MCF 10A (cell line): ENCODE measurements around the gene MEI4. TPM values are rescaled to one million over a fixed set of nuclear protein-coding genes. Genes with fewer than 3 reads are reported as not detected.

Experiments
- BruUV-seq: library from RNA; stranded (reverse); fragments of 400-500 nt; replicated peaks from 2 replicates; lab custom pipeline; 2021; lab: Mats Ljungman, UMichigan
- CTCF ChIA-PET: fragments of 300-600 bp; sonication (Branson Sonifier 250); formaldehyde crosslinking; extraction: SDS; loops from one replicate; lab custom pipeline; 2021; ENCODE audit warnings: antibody characterized with exemption, inconsistent platforms; lab: Yijun Ruan, JAX
- POLR2A ChIA-PET: fragments of 300-600, 350-650 bp; sonication (Branson Sonifier 250); formaldehyde crosslinking; extraction: SDS; loops from one replicate; lab custom pipeline; 2020; ENCODE audit warnings: antibody characterized with exemption, inconsistent platforms; lab: Yijun Ruan, JAX
- DNase-seq: peaks from one replicate; pipeline ENCODE4 v3.0.0-alpha.2; 2018; ENCODE audit not compliant: unreplicated experiment
- H3K27ac Mint-ChIP-seq: one replicate; pipeline ENCODE4 v1.8.0; 2022; ENCODE audit warnings: mild to moderate bottlenecking, low read depth, mixed read lengths; ENCODE audit not compliant: unreplicated experiment
- H3K27me3 Mint-ChIP-seq: one replicate; pipeline ENCODE4 v1.8.0; 2022; ENCODE audit warnings: mixed read lengths; ENCODE audit not compliant: insufficient read depth, unreplicated experiment
- H3K36me3 Mint-ChIP-seq: one replicate; pipeline ENCODE4 v1.8.0; 2022; ENCODE audit warnings: mild to moderate bottlenecking, moderate library complexity, mixed read lengths; ENCODE audit not compliant: insufficient read depth, unreplicated experiment
- H3K4me1 Mint-ChIP-seq: one replicate; pipeline ENCODE4 v1.8.0; 2022; ENCODE audit warnings: mixed read lengths; ENCODE audit not compliant: insufficient read depth, unreplicated experiment
- H3K4me3 Mint-ChIP-seq: one replicate; pipeline ENCODE4 v1.8.0; 2022; ENCODE audit warnings: mild to moderate bottlenecking, moderate library complexity, mixed read lengths; ENCODE audit not compliant: unreplicated experiment
- H3K9me3 Mint-ChIP-seq: one replicate; pipeline ENCODE4 v1.8.0; 2022; ENCODE audit warnings: mixed read lengths; ENCODE audit not compliant: unreplicated experiment
- CTCF ChIP-seq: fragments of 200-600 bp; IDR thresholded peaks from one replicate; pipeline ENCODE4 v1.8.0; 2022; ENCODE audit warnings: antibody characterized with exemption, mild to moderate bottlenecking; ENCODE audit not compliant: unreplicated experiment
- intact Hi-C: fragments of 100-400 bp; cut with micrococcal nuclease; formaldehyde crosslinking; loops from 2 replicates; pipeline ENCODE4 v1.14.1; 2022
- total RNA-seq: library from RNA; stranded (reverse); gene quantifications from 2 replicates; pipeline ENCODE4 v1.2.3, GENCODE V29; 2022

MEI4 gene
- total RNA-seq, 1 experiment from 2014 or later: not detected

GRCh38 chr6:77619114-77619513, 33.7 kb upstream of the MEI4 start:
- H3K36me3 Mint-ChIP-seq: no peaks in the 10 kb centered on the region
- CTCF ChIA-PET: interaction anchor here (0.6 to 1.8 kb wide), 13 partner anchors 10 to 1929 kb away, joined by 3 to 12 read pairs (median 4); partner anchors contain the start of gene MEI4
- no peak overlapping the region for H3K27ac Mint-ChIP-seq
- DNase-seq: no peak
- no peak overlapping the region for H3K4me3 Mint-ChIP-seq
- POLR2A ChIA-PET: interaction anchor here (0.9 kb wide), 1 partner anchor 38 kb away, joined by 3 read pairs; no protein-coding TSS in a partner anchor
- no peaks in the 10 kb centered on the region for H3K4me1 Mint-ChIP-seq
- no peak for TF ChIP-seq CTCF
- BruUV-seq: no TSS peak
- H3K9me3 Mint-ChIP-seq: no peaks in the 10 kb centered on the region
- intact Hi-C loops: no loop called here
- no peaks in the 10 kb centered on the region for H3K27me3 Mint-ChIP-seq

GRCh38 chr6:77620278-77620882, 32.5 kb upstream of the MEI4 start:
- intact Hi-C loops: loop anchor here (5.0 to 10.0 kb wide), 2 partner anchors 307 to 1194 kb away; no protein-coding TSS in a partner anchor
- H3K36me3 Mint-ChIP-seq: no peaks in the 10 kb centered on the region
- ChIA-PET CTCF (interaction anchor here (0.5 to 1.8 kb wide), 38 partner anchors 9 to 1235 kb away, joined by 3 to 12 read pairs (median 4); partner anchors contain the start of gene MEI4), POLR2A (no interaction called here)
- no peaks in the 10 kb centered on the region for H3K9me3 Mint-ChIP-seq
- no peaks in the 10 kb centered on the region for H3K4me1 Mint-ChIP-seq
- TF ChIP-seq CTCF: peak; percentile 53
- DNase-seq: peak; percentile 57
- H3K4me3 Mint-ChIP-seq: no peak overlapping the region
- no peak overlapping the region for H3K27ac Mint-ChIP-seq
- BruUV-seq: no TSS peak
- no peaks in the 10 kb centered on the region for H3K27me3 Mint-ChIP-seq

DNA sequence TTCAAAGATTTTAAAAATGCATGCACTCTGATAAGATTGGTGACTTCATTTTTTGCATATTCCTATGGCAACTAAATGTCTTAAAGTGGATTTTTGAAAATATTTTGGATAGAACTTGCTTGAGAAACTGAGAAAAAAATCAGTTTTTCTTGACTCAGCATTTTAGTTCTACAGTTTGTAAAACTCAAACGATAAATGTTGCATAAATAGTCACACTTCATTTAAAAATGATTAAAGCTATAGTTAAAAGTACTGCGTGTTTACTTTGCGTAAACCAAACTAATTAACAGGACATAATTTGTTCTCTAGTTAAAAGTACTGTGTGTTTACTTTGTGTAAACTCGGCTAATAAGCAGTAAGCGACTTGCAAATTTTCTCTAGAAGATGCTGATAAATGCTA, 28.3 kb upstream of the MEI4 start:
- Mint-ChIP-seq H3K36me3 (no peaks in the 10 kb centered on the region), H3K4me3 (no peak overlapping the region), H3K9me3 (peaks cover 8% of the 10 kb centered on the region), H3K27ac (no peak overlapping the region), H3K4me1 (no peaks in the 10 kb centered on the region), H3K27me3 (no peaks in the 10 kb centered on the region)
- ChIA-PET CTCF (no interaction called here), POLR2A (no interaction called here)
- BruUV-seq: no TSS peak
- intact Hi-C loops: loop anchor here (5.0 to 10.0 kb wide), 2 partner anchors 303 to 1190 kb away; no protein-coding TSS in a partner anchor
- DNase-seq: no peak
- no peak for TF ChIP-seq CTCF

DNA sequence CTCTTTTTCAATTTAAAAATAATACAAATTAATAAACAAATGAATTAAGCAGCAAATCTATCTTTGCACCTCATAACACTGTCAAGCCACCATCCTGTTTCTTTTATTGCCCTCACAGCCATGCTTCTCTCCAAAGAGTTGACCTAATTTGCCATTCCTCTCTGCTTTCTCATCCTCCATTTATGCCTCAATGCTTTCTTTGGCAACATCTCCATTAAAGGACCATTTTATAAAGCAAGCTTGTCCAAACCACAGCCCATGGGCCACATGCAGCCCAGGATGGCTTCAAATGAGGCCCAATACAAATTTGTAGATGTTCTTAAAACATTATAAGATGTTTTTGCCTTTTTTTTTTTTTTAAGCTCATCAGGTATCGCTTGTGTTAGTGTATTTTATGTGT, 26.4 kb upstream of the MEI4 start:
- H3K4me3 Mint-ChIP-seq: no peak overlapping the region

More for the DNA sequence above, 26.4 kb upstream of the MEI4 start:
- no peaks in the 10 kb centered on the region for H3K27me3 Mint-ChIP-seq
- H3K9me3 Mint-ChIP-seq: peaks cover 8% of the 10 kb centered on the region
- H3K27ac Mint-ChIP-seq: no peak overlapping the region
- ChIA-PET POLR2A (no interaction called here), CTCF (interaction anchor here (0.6 kb wide), 1 partner anchor 271 kb away, joined by 3 read pairs; no protein-coding TSS in a partner anchor)
- no peak for TF ChIP-seq CTCF
- no peak for DNase-seq
- intact Hi-C loops: loop anchor here (10.0 kb wide), 1 partner anchor 1188 kb away; no protein-coding TSS in a partner anchor
- BruUV-seq: no TSS peak
- H3K4me1 Mint-ChIP-seq: no peaks in the 10 kb centered on the region
- no peaks in the 10 kb centered on the region for H3K36me3 Mint-ChIP-seq
